AG04449 (cell line): ENCODE data around the gene ZFAND3.
A peak's percentile ranks its signal among the peaks of the same experiment; 100 is the strongest.

Experiments used
- CTCF ChIA-PET: fragments of 350-600 bp; formaldehyde crosslinking; extraction: SDS; loops from one replicate; lab custom pipeline; 2021; ENCODE audit warnings: antibody characterized with exemption; lab: Yijun Ruan, JAX
- POLR2A ChIA-PET: fragments of 400-600, 350-600 bp; formaldehyde crosslinking; extraction: SDS; loops from one replicate; lab custom pipeline; 2020; ENCODE audit warnings: antibody characterized with exemption, inconsistent platforms; lab: Yijun Ruan, JAX
- DNase-seq: peaks from one replicate; pipeline ENCODE4 v3.0.0-alpha.2; 2010; ENCODE audit warnings: low read depth, low spot score
- H3K4me3 ChIP-seq: 2 replicates; pipeline ENCODE4 v1.5.1; 2011; ENCODE audit warnings: low read depth, mild to moderate bottlenecking, control low read depth, low read length
- CTCF ChIP-seq: IDR thresholded peaks from one replicate; pipeline ENCODE4 v1.5.1; 2011; ENCODE audit warnings: mild to moderate bottlenecking, moderate library complexity, low read length, control low read depth, inconsistent platforms; ENCODE audit not compliant: insufficient read depth; ENCODE audit errors: missing control alignments

The ZFAND3 gene

GRCh38 chr6:37809197-37809543 is 10.4 kb upstream of the ZFAND3 start:
- no peak overlapping the region for H3K4me3 ChIP-seq
- DNase-seq, result no peak
- ChIA-PET CTCF (interaction anchor here (1.1 to 1.5 kb wide), 2 partner anchors 10 to 18 kb away, joined by 3 to 4 read pairs; no protein-coding TSS in a partner anchor), POLR2A (no interaction called here)
- TF ChIP-seq CTCF, result no peak

- H3K4me3 ChIP-seq, result no peak overlapping the region
- ChIA-PET POLR2A (no interaction called here), CTCF (interaction anchor here (1.2 kb wide), 1 partner anchor 22 kb away, joined by 5 read pairs; no protein-coding TSS in a partner anchor)
- no peak for DNase-seq
- TF ChIP-seq CTCF, result no peak
These were observed 6.7 kb upstream of the ZFAND3 start for GRCh38 chr6:37812841-37813240.

- no peak overlapping the region for H3K4me3 ChIP-seq
- TF ChIP-seq CTCF, result no peak
- CTCF ChIA-PET, result no interaction called here
- DNase-seq, result no peak
- POLR2A ChIA-PET, result no interaction called here
These were observed 5.2 kb upstream of the ZFAND3 start for GRCh38 chr6:37814374-37814773.

GRCh38 chr6:37816599-37817375 is 2.7 kb upstream of the ZFAND3 start:
- no peak for DNase-seq
- H3K4me3 ChIP-seq, result no peak overlapping the region
- ChIA-PET POLR2A (no interaction called here), CTCF (interaction anchor here (0.8 to 1.4 kb wide), 2 partner anchors 11 to 112 kb away, joined by 3 to 6 read pairs; no protein-coding TSS in a partner anchor)
- TF ChIP-seq CTCF, result no peak

GRCh38 chr6:37818536-37819176 is 871 bp upstream of the ZFAND3 start:
- DNase-seq, result peak; percentile 73
- POLR2A ChIA-PET, result interaction anchor here (0.6 to 1.7 kb wide), 9 partner anchors 8 to 676 kb away, joined by 3 to 7 read pairs (median 3); no protein-coding TSS in a partner anchor
- no peak for TF ChIP-seq CTCF
- peak overlapping the region; percentile 76 for H3K4me3 ChIP-seq
- CTCF ChIA-PET, result interaction anchor here (0.9 to 1.2 kb wide), 5 partner anchors 10 to 114 kb away, joined by 3 read pairs; no protein-coding TSS in a partner anchor
